Caco-2 (cell line): ENCODE measurements around the gene CLSTN1. TPM values are rescaled to one million over a fixed set of nuclear protein-coding genes. Genes with fewer than 3 reads are reported as not detected.

Source experiments
- BruUV-seq: library from RNA; stranded (reverse); fragments of 400-500 nt; replicated peaks from 2 replicates; lab custom pipeline; 2021; lab: Mats Ljungman, UMichigan
- CTCF ChIA-PET: fragments of 300-600 bp; sonication (Branson Sonifier 250); formaldehyde crosslinking; loops from one replicate; lab custom pipeline; 2022; ENCODE audit warnings: antibody characterized with exemption; lab: Charles Lee
- POLR2A ChIA-PET: fragments of 300-600 bp; sonication (Branson Sonifier 250); formaldehyde crosslinking; loops from one replicate; lab custom pipeline; 2022; ENCODE audit warnings: antibody characterized with exemption; lab: Charles Lee
- DNase-seq, 2 experiments: peaks; one replicate each; pipeline versions ENCODE4 v3.0.0 to v3.0.0-alpha.2; 2020 to 2022
- H3K27me3 ChIP-seq: replicated peaks from 2 replicates; pipeline ENCODE4 v1.6.0; 2011; ENCODE audit warnings: low read length; ENCODE audit not compliant: control insufficient read depth, insufficient read depth
- H3K36me3 ChIP-seq: 2 replicates; pipeline ENCODE4 v1.5.1; 2011; ENCODE audit warnings: low read length; ENCODE audit not compliant: control insufficient read depth, insufficient read depth
- H3K4me1 ChIP-seq: fragments of 250-450 bp; sonication (Bioruptor Pico); 2 replicates; pipeline ENCODE4 v1.5.1; 2020; ENCODE audit warnings: mild to moderate bottlenecking
- H3K4me3 ChIP-seq: 2 replicates; pipeline ENCODE4 v1.5.1; 2011; ENCODE audit warnings: low read depth, mild to moderate bottlenecking, control low read depth, low read length
- H3K9me3 ChIP-seq: fragments of 250-450 bp; sonication (Bioruptor Pico); 2 replicates; pipeline ENCODE4 v1.5.1; 2020; ENCODE audit warnings: mild to moderate bottlenecking, moderate library complexity
- H3K27ac Mint-ChIP-seq: one replicate; pipeline ENCODE4 v1.8.0; 2022; ENCODE audit warnings: mixed read lengths; ENCODE audit not compliant: unreplicated experiment
- H3K27me3 Mint-ChIP-seq: one replicate; pipeline ENCODE4 v1.8.0; 2022; ENCODE audit warnings: mixed read lengths; ENCODE audit not compliant: insufficient read depth, unreplicated experiment
- H3K36me3 Mint-ChIP-seq: one replicate; pipeline ENCODE4 v1.8.0; 2022; ENCODE audit warnings: mild to moderate bottlenecking, mixed read lengths; ENCODE audit not compliant: insufficient read depth, unreplicated experiment
- H3K4me1 Mint-ChIP-seq: one replicate; pipeline ENCODE4 v1.8.0; 2022; ENCODE audit warnings: low read depth, mixed read lengths; ENCODE audit not compliant: unreplicated experiment
- H3K4me3 Mint-ChIP-seq: one replicate; pipeline ENCODE4 v1.8.0; 2022; ENCODE audit warnings: mild to moderate bottlenecking, moderate library complexity, mixed read lengths; ENCODE audit not compliant: unreplicated experiment
- H3K9me3 Mint-ChIP-seq: one replicate; pipeline ENCODE4 v1.8.0; 2022; ENCODE audit warnings: mixed read lengths; ENCODE audit not compliant: unreplicated experiment
- CTCF ChIP-seq, 2 experiments: fragments of 200-600 bp in 1 of 2; IDR thresholded peaks; 1 replicate in 1 of 2; 2 replicates in 1 of 2; pipeline versions ENCODE4 v1.5.1 to v1.8.0; 2011 to 2022; ENCODE audit warnings: antibody characterized with exemption in 1 of 2, control low read depth in 1 of 2, inconsistent platforms in 1 of 2, low read depth in 1 of 2, low read length in 1 of 2, mild to moderate bottlenecking in 1 of 2, moderate library complexity in 1 of 2; ENCODE audit not compliant: insufficient read depth in 1 of 2, severe bottlenecking in 1 of 2, unreplicated experiment in 1 of 2
- intact Hi-C: fragments of 100-400 bp; cut with micrococcal nuclease; formaldehyde crosslinking; loops from one replicate; pipeline ENCODE4 v1.10.0; 2022; ENCODE audit not compliant: unreplicated experiment
- total RNA-seq: library from RNA; stranded (reverse); gene quantifications from 2 replicates; pipeline ENCODE4 v1.2.3, GENCODE V29; 2022

The CLSTN1 gene
- total RNA-seq, 1 experiment from 2014 or later, result 102 TPM

GRCh38 chr1:9737057-9737456 lies 86.7 kb downstream of the CLSTN1 start:
- POLR2A ChIA-PET, result no interaction called here
- Mint-ChIP-seq H3K36me3 (peaks cover 71% of the 10 kb centered on the region), H3K9me3 (no peaks in the 10 kb centered on the region), H3K27me3 (no peaks in the 10 kb centered on the region), H3K4me1 (no peaks in the 10 kb centered on the region), H3K27ac (no peak overlapping the region), H3K4me3 (no peak overlapping the region)
- BruUV-seq, result no TSS peak
- Histone ChIP-seq H3K4me3 (no peak overlapping the region), H3K4me1 (no peaks in the 10 kb centered on the region), H3K9me3 (no peaks in the 10 kb centered on the region), H3K36me3 (peaks cover 4% of the 10 kb centered on the region), H3K27me3 (no peaks in the 10 kb centered on the region)
- no peak for DNase-seq
- no peak for TF ChIP-seq CTCF (IDR thresholded peaks at IDR 0.05; ENCODE audit: insufficient read depth in 1 of 2, low read depth in 1 of 2, low read length in 1 of 2, severe bottlenecking in 1 of 2, unreplicated experiment in 1 of 2)
- CTCF ChIA-PET, result no interaction called here
- intact Hi-C loops, result no loop called here

GRCh38 chr1:9736241-9736640 lies 87.5 kb downstream of the CLSTN1 start:
- H3K27me3 Mint-ChIP-seq, result no peaks in the 10 kb centered on the region
- BruUV-seq, result no TSS peak
- no peaks in the 10 kb centered on the region for H3K4me1 Mint-ChIP-seq
- intact Hi-C loops, result no loop called here
- H3K36me3 Mint-ChIP-seq, result peaks cover 74% of the 10 kb centered on the region
- ChIA-PET POLR2A (no interaction called here), CTCF (no interaction called here)
- Histone ChIP-seq H3K36me3 (peaks cover 4% of the 10 kb centered on the region), H3K4me1 (no peaks in the 10 kb centered on the region), H3K4me3 (no peak overlapping the region), H3K9me3 (no peaks in the 10 kb centered on the region), H3K27me3 (no peaks in the 10 kb centered on the region)
- no peak for TF ChIP-seq CTCF (IDR thresholded peaks at IDR 0.05; ENCODE audit: insufficient read depth in 1 of 2, low read depth in 1 of 2, low read length in 1 of 2, severe bottlenecking in 1 of 2, unreplicated experiment in 1 of 2)
- H3K27ac Mint-ChIP-seq, result no peak overlapping the region
- H3K4me3 Mint-ChIP-seq, result no peak overlapping the region
- DNase-seq, result no peak
- no peaks in the 10 kb centered on the region for H3K9me3 Mint-ChIP-seq

- H3K9me3 Mint-ChIP-seq, result no peaks in the 10 kb centered on the region
- no peak overlapping the region for H3K27ac Mint-ChIP-seq
- no peak for DNase-seq
- H3K36me3 Mint-ChIP-seq, result peaks cover 74% of the 10 kb centered on the region
- ChIA-PET POLR2A (no interaction called here), CTCF (no interaction called here)
- H3K9me3 ChIP-seq, result no peaks in the 10 kb centered on the region
- peaks cover 4% of the 10 kb centered on the region for H3K36me3 ChIP-seq
- TF ChIP-seq CTCF (IDR thresholded peaks at IDR 0.05; ENCODE audit: insufficient read depth in 1 of 2, low read depth in 1 of 2, low read length in 1 of 2, severe bottlenecking in 1 of 2, unreplicated experiment in 1 of 2), result no peak
- H3K4me1 ChIP-seq, result no peaks in the 10 kb centered on the region
- H3K4me3 Mint-ChIP-seq, result no peak overlapping the region
- no peak overlapping the region for H3K4me3 ChIP-seq
- no peaks in the 10 kb centered on the region for H3K27me3 Mint-ChIP-seq
- no peaks in the 10 kb centered on the region for H3K27me3 ChIP-seq
- no TSS peak for BruUV-seq
- no peaks in the 10 kb centered on the region for H3K4me1 Mint-ChIP-seq
- intact Hi-C loops, result no loop called here
These were observed 88.0 kb downstream of the CLSTN1 start for GRCh38 chr1:9735800-9736199.
